HEK293 (cell line): Measurements from ENCODE around the gene STARD9.

ENCODE experiments used
- CTCF ChIA-PET: fragments of 350-600 bp; formaldehyde crosslinking; extraction: SDS; loops from one replicate; lab custom pipeline; 2021; ENCODE audit warnings: antibody characterized with exemption; lab: Yijun Ruan, JAX
- POLR2A ChIA-PET: fragments of 300-600 bp; formaldehyde crosslinking; extraction: SDS; loops from one replicate; lab custom pipeline; 2020; ENCODE audit warnings: antibody characterized with exemption, inconsistent platforms; lab: Yijun Ruan, JAX
- H3K27ac ChIP-seq: fragments of 200-500 bp; sonication (Bioruptor generic); 2 replicates; pipeline ENCODE4 v1.5.1; 2014; ENCODE audit warnings: low read depth, low read length, control low read depth, inconsistent platforms; ENCODE audit errors: extremely low read depth
- H3K36me3 ChIP-seq, 2 experiments: fragments of 200-500 bp in 1 of 2; sonication (Bioruptor generic) in 1 of 2; 1 replicate in 1 of 2; 2 replicates in 1 of 2; pipeline ENCODE4 v1.5.1; 2014 to 2017; ENCODE audit warnings: inconsistent platforms in 2 of 2, low read length in 2 of 2; ENCODE audit not compliant: control insufficient read depth in 2 of 2, insufficient read depth in 1 of 2
- H3K4me1 ChIP-seq: fragments of 200-500 bp; sonication (Bioruptor generic); 2 replicates; pipeline ENCODE4 v1.5.1; 2014; ENCODE audit warnings: mild to moderate bottlenecking, low read length, inconsistent platforms; ENCODE audit not compliant: control insufficient read depth, insufficient read depth
- H3K4me3 ChIP-seq: 2 replicates; pipeline ENCODE4 v1.5.1; 2011; ENCODE audit warnings: low read depth, mild to moderate bottlenecking, control low read depth, low read length, moderate library complexity
- H3K9me3 ChIP-seq: fragments of 200-500 bp; sonication (Bioruptor generic); 2 replicates; pipeline ENCODE4 v1.5.1; 2014; ENCODE audit warnings: low read depth, low read length, inconsistent platforms; ENCODE audit not compliant: control insufficient read depth, insufficient read depth
- BCL11B ChIP-seq: fragments of 450-650 bp; formaldehyde crosslinking; IDR thresholded peaks from 2 replicates; pipeline ENCODE4 v1.5.1; 2016; ENCODE audit warnings: low read depth, missing biosample characterization, missing genetic modification characterization
- EGR2 ChIP-seq: fragments of 450-650 bp; formaldehyde crosslinking; IDR thresholded peaks from 2 replicates; pipeline ENCODE4 v1.5.1; 2016; ENCODE audit warnings: low read depth, missing biosample characterization, missing genetic modification characterization
- GLIS1 ChIP-seq: fragments of 450-650 bp; formaldehyde crosslinking; IDR thresholded peaks from 2 replicates; pipeline ENCODE4 v1.5.1; 2016; ENCODE audit warnings: missing biosample characterization, missing genetic modification characterization
- GLIS2 ChIP-seq: fragments of 450-650 bp; formaldehyde crosslinking; IDR thresholded peaks from 2 replicates; pipeline ENCODE4 v1.5.1; 2016; ENCODE audit warnings: missing biosample characterization, missing genetic modification characterization
- MEIS1 ChIP-seq: sonication (generic); formaldehyde crosslinking; IDR thresholded peaks from 2 replicates; pipeline ENCODE4 v1.8.1; 2022; ENCODE audit warnings: missing genetic modification reagents, mild to moderate bottlenecking, borderline replicate concordance
- PRDM1 ChIP-seq: fragments of 450-650 bp; formaldehyde crosslinking; IDR thresholded peaks from 2 replicates; pipeline ENCODE4; 2016; ENCODE audit warnings: missing biosample characterization, missing genetic modification characterization
- SETDB1 ChIP-seq: IDR thresholded peaks from one replicate; pipeline ENCODE4 v1.6.1; 2017; ENCODE audit warnings: mild to moderate bottlenecking, low read length, moderate library complexity, mixed read lengths; ENCODE audit not compliant: insufficient read length
- SP2 ChIP-seq: fragments of 450-650 bp; formaldehyde crosslinking; IDR thresholded peaks from 2 replicates; pipeline ENCODE4 v1.5.1; 2016; ENCODE audit warnings: missing biosample characterization, missing genetic modification characterization
- YY1 ChIP-seq: fragments of 450-650 bp; formaldehyde crosslinking; IDR thresholded peaks from 2 replicates; pipeline ENCODE4 v1.5.1; 2018; ENCODE audit warnings: missing biosample characterization, missing genetic modification characterization
- ZBTB17 ChIP-seq: fragments of 450-650 bp; formaldehyde crosslinking; IDR thresholded peaks from 2 replicates; pipeline ENCODE4 v1.5.1; 2016; ENCODE audit warnings: missing biosample characterization, missing genetic modification characterization
- ZIC2 ChIP-seq: fragments of 450-650 bp; formaldehyde crosslinking; IDR thresholded peaks from 2 replicates; pipeline ENCODE4 v1.5.1; 2016; ENCODE audit warnings: missing biosample characterization, missing genetic modification characterization
- TF ChIP-seq, protein P1 (sequence below): fragments of 450-650 bp; formaldehyde crosslinking; IDR thresholded peaks from 2 replicates; pipeline ENCODE4 v1.5.1; 2016; ENCODE audit warnings: missing biosample characterization, missing genetic modification characterization
- TF ChIP-seq, protein P2 (sequence below): fragments of 450-650 bp; formaldehyde crosslinking; IDR thresholded peaks from 2 replicates; pipeline ENCODE4 v1.5.1; 2016; ENCODE audit warnings: missing biosample characterization, missing genetic modification characterization
- TF ChIP-seq, protein P3 (sequence below): fragments of 450-650 bp; formaldehyde crosslinking; IDR thresholded peaks from 2 replicates; pipeline ENCODE4; 2016; ENCODE audit warnings: missing biosample characterization, missing genetic modification characterization
- TF ChIP-seq, protein P4 (sequence below): fragments of 450-650 bp; formaldehyde crosslinking; conservative IDR thresholded peaks from 2 replicates; pipeline ENCODE4 v1.5.1; 2016; ENCODE audit warnings: low read depth, missing biosample characterization, missing genetic modification characterization
- TF ChIP-seq, protein P5 (sequence below): fragments of 450-650 bp; formaldehyde crosslinking; IDR thresholded peaks from 2 replicates; pipeline ENCODE4 v1.5.1; 2016; ENCODE audit warnings: missing biosample characterization, missing genetic modification characterization, low read depth

The STARD9 gene

DNA sequence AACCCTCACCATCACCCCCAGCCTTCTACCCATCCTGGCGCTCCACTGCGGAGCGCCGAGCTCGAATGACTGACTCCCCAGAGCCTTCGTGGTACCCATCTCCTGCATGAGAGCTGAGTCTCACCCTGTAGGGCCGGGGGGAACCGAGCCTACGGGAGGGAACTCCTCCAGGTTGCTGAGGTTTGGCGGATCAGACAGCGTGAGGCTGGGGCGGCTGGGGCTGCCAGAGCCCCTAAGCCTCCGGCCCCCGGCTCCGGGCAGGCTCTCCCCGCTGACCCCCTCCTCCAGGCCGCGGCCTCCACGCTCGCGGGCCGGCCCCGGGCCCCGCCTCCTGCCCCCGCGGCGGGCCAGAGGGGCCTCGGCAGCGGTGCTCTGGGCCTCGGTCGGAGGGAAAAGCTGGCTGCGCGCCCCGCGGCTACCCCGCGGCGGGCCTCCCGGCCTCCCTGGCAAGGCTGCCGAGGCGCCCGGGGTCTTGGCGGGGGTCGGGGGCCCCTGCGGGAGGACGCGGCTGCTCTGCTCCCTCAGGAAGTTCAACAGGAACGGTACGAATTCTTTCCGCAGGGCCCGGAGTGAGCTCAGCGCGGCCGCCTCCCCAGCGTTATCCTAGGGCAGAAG is 160.9 kb downstream of the STARD9 start:
- peak overlapping the region; percentile 85 for H3K4me3 ChIP-seq
- peaks cover 4% of the 10 kb centered on the region; the same call in 1 of the 2 replicates for H3K4me1 ChIP-seq
- POLR2A ChIA-PET: no interaction called here
- H3K27ac ChIP-seq: peak overlapping the region; percentile 69; the same call in 1 of the 2 replicates
- CTCF ChIA-PET: interaction anchor here (0.6 to 1.0 kb wide), 2 partner anchors 190 to 495 kb away, joined by 3 read pairs; no protein-coding TSS in a partner anchor
- H3K9me3 ChIP-seq: no peaks in the 10 kb centered on the region
- H3K36me3 ChIP-seq: peaks cover 2 to 42% of the 10 kb centered on the region in 2 experiments
- TF ChIP-seq, protein P1, sequence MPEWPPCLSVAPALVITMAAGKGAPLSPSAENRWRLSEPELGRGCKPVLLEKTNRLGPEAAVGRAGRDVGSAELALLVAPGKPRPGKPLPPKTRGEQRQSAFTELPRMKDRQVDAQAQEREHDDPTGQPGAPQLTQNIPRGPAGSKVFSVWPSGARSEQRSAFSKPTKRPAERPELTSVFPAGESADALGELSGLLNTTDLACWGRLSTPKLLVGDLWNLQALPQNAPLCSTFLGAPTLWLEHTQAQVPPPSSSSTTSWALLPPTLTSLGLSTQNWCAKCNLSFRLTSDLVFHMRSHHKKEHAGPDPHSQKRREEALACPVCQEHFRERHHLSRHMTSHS (tag by site-specific recombination): no peak
- TF ChIP-seq, protein P2, sequence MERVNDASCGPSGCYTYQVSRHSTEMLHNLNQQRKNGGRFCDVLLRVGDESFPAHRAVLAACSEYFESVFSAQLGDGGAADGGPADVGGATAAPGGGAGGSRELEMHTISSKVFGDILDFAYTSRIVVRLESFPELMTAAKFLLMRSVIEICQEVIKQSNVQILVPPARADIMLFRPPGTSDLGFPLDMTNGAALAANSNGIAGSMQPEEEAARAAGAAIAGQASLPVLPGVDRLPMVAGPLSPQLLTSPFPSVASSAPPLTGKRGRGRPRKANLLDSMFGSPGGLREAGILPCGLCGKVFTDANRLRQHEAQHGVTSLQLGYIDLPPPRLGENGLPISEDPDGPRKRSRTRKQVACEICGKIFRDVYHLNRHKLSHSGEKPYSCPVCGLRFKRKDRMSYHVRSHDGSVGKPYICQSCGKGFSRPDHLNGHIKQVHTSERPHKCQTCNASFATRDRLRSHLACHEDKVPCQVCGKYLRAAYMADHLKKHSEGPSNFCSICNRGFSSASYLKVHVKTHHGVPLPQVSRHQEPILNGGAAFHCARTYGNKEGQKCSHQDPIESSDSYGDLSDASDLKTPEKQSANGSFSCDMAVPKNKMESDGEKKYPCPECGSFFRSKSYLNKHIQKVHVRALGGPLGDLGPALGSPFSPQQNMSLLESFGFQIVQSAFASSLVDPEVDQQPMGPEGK: no peak
- TF ChIP-seq MEIS1 (CRISPR knock-in tag) (no peak), GLIS2 (tag by site-specific recombination) (0 out of 2 replicates have a peak, but pooled peaks have one; percentile 13), SP2 (tag by site-specific recombination) (no peak), YY1 (tag by site-specific recombination) (no peak), GLIS1 (tag by site-specific recombination) (peak; percentile 56; the same call in 1 of the 2 replicates), BCL11B (tag by site-specific recombination) (no peak), PRDM1 (tag by site-specific recombination) (no peak), ZBTB17 (peak; percentile 53; the same call in 1 of the 2 replicates), SETDB1 (no peak), EGR2 (no peak), ZIC2 (tag by site-specific recombination) (peak; percentile 58)
- TF ChIP-seq, protein P3, sequence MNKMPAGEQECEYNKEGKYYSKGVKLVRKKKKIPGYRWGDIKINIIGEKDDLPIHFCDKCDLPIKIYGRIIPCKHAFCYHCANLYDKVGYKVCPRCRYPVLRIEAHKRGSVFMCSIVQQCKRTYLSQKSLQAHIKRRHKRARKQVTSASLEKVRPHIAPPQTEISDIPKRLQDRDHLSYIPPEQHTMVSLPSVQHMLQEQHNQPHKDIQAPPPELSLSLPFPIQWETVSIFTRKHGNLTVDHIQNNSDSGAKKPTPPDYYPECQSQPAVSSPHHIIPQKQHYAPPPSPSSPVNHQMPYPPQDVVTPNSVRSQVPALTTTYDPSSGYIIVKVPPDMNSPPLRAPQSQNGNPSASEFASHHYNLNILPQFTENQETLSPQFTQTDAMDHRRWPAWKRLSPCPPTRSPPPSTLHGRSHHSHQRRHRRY (tag by site-specific recombination): no peak
- TF ChIP-seq, protein P4, sequence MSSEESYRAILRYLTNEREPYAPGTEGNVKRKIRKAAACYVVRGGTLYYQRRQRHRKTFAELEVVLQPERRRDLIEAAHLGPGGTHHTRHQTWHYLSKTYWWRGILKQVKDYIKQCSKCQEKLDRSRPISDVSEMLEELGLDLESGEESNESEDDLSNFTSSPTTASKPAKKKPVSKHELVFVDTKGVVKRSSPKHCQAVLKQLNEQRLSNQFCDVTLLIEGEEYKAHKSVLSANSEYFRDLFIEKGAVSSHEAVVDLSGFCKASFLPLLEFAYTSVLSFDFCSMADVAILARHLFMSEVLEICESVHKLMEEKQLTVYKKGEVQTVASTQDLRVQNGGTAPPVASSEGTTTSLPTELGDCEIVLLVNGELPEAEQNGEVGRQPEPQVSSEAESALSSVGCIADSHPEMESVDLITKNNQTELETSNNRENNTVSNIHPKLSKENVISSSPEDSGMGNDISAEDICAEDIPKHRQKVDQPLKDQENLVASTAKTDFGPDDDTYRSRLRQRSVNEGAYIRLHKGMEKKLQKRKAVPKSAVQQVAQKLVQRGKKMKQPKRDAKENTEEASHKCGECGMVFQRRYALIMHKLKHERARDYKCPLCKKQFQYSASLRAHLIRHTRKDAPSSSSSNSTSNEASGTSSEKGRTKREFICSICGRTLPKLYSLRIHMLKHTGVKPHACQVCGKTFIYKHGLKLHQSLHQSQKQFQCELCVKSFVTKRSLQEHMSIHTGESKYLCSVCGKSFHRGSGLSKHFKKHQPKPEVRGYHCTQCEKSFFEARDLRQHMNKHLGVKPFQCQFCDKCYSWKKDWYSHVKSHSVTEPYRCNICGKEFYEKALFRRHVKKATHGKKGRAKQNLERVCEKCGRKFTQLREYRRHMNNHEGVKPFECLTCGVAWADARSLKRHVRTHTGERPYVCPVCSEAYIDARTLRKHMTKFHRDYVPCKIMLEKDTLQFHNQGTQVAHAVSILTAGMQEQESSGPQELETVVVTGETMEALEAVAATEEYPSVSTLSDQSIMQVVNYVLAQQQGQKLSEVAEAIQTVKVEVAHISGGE (tag by site-specific recombination): no peak
- TF ChIP-seq, protein P5, sequence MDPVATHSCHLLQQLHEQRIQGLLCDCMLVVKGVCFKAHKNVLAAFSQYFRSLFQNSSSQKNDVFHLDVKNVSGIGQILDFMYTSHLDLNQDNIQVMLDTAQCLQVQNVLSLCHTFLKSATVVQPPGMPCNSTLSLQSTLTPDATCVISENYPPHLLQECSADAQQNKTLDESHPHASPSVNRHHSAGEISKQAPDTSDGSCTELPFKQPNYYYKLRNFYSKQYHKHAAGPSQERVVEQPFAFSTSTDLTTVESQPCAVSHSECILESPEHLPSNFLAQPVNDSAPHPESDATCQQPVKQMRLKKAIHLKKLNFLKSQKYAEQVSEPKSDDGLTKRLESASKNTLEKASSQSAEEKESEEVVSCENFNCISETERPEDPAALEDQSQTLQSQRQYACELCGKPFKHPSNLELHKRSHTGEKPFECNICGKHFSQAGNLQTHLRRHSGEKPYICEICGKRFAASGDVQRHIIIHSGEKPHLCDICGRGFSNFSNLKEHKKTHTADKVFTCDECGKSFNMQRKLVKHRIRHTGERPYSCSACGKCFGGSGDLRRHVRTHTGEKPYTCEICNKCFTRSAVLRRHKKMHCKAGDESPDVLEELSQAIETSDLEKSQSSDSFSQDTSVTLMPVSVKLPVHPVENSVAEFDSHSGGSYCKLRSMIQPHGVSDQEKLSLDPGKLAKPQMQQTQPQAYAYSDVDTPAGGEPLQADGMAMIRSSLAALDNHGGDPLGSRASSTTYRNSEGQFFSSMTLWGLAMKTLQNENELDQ (tag by site-specific recombination): no peak
- TF ChIP-seq, all 188 proteins: peak for 4
